ENCODE data around the gene ADGRV1.

The ADGRV1 gene

GRCh38 chr5:90874066-90874465, 315.5 kb downstream of the ADGRV1 start:
- H3K36me3 ChIP-seq (ENCODE audit: control insufficient read depth, insufficient read depth, low read length): no peaks in the 10 kb centered on the region
- H3K4me3 ChIP-seq (replicated peaks; ENCODE audit: low read depth, low read length): no peak overlapping the region
- TF ChIP-seq CTCF (IDR thresholded peaks at IDR 0.05; ENCODE audit: insufficient read depth, low read length, poor library complexity, severe bottlenecking): no peak
- no peaks in the 10 kb centered on the region for H3K27me3 ChIP-seq (replicated peaks; ENCODE audit: control insufficient read depth, insufficient read depth, low read length)
- no peak for DNase-seq (ENCODE audit: extremely low read depth, insufficient read length)

GRCh38 chr5:90875456-90875855, 316.9 kb downstream of the ADGRV1 start:
- DNase-seq (ENCODE audit: extremely low read depth, insufficient read length): no peak
- no peak for TF ChIP-seq CTCF (IDR thresholded peaks at IDR 0.05; ENCODE audit: insufficient read depth, low read length, poor library complexity, severe bottlenecking)
- H3K27me3 ChIP-seq (replicated peaks; ENCODE audit: control insufficient read depth, insufficient read depth, low read length): no peaks in the 10 kb centered on the region
- H3K4me3 ChIP-seq (replicated peaks; ENCODE audit: low read depth, low read length): no peak overlapping the region
- H3K36me3 ChIP-seq (ENCODE audit: control insufficient read depth, insufficient read depth, low read length): no peaks in the 10 kb centered on the region

- Histone ChIP-seq H3K36me3 (ENCODE audit: control insufficient read depth, insufficient read depth, low read length) (no peaks in the 10 kb centered on the region), H3K4me3 (replicated peaks; ENCODE audit: low read depth, low read length) (no peak overlapping the region), H3K27me3 (replicated peaks; ENCODE audit: control insufficient read depth, insufficient read depth, low read length) (no peaks in the 10 kb centered on the region)
- TF ChIP-seq CTCF (IDR thresholded peaks at IDR 0.05; ENCODE audit: insufficient read depth, low read length, poor library complexity, severe bottlenecking): no peak
- DNase-seq (ENCODE audit: extremely low read depth, insufficient read length): no peak
Measured at GRCh38 chr5:90876366-90876765, 317.8 kb downstream of the ADGRV1 start.

- no peak for TF ChIP-seq CTCF (IDR thresholded peaks at IDR 0.05; ENCODE audit: insufficient read depth, low read length, poor library complexity, severe bottlenecking)
- no peaks in the 10 kb centered on the region for H3K36me3 ChIP-seq (ENCODE audit: control insufficient read depth, insufficient read depth, low read length)
- no peaks in the 10 kb centered on the region for H3K27me3 ChIP-seq (replicated peaks; ENCODE audit: control insufficient read depth, insufficient read depth, low read length)
- no peak for DNase-seq (ENCODE audit: extremely low read depth, insufficient read length)
- H3K4me3 ChIP-seq (replicated peaks; ENCODE audit: low read depth, low read length): no peak overlapping the region
Measured at GRCh38 chr5:90877049-90877448, 318.5 kb downstream of the ADGRV1 start.

GRCh38 chr5:90878081-90878480, 319.5 kb downstream of the ADGRV1 start:
- no peak overlapping the region for H3K4me3 ChIP-seq (replicated peaks; ENCODE audit: low read depth, low read length)
- TF ChIP-seq CTCF (IDR thresholded peaks at IDR 0.05; ENCODE audit: insufficient read depth, low read length, poor library complexity, severe bottlenecking): no peak
- DNase-seq (ENCODE audit: extremely low read depth, insufficient read length): no peak
- H3K36me3 ChIP-seq (ENCODE audit: control insufficient read depth, insufficient read depth, low read length): no peaks in the 10 kb centered on the region
- no peaks in the 10 kb centered on the region for H3K27me3 ChIP-seq (replicated peaks; ENCODE audit: control insufficient read depth, insufficient read depth, low read length)

GRCh38 chr5:90878549-90879196, 320.1 kb downstream of the ADGRV1 start:
- TF ChIP-seq CTCF (IDR thresholded peaks at IDR 0.05; ENCODE audit: insufficient read depth, low read length, poor library complexity, severe bottlenecking): no peak
- Histone ChIP-seq H3K4me3 (replicated peaks; ENCODE audit: low read depth, low read length) (no peak overlapping the region), H3K27me3 (replicated peaks; ENCODE audit: control insufficient read depth, insufficient read depth, low read length) (no peaks in the 10 kb centered on the region), H3K36me3 (ENCODE audit: control insufficient read depth, insufficient read depth, low read length) (no peaks in the 10 kb centered on the region)
- no peak for DNase-seq (ENCODE audit: extremely low read depth, insufficient read length)

Measured in GM06990 (cell line).